Upper lobe of right lung (tissue), 1 donor: ENCODE measurements around the gene CPD. TPM values are rescaled to one million over a fixed set of nuclear protein-coding genes. Genes with fewer than 3 reads are reported as not detected.

Source experiments
- ATAC-seq: fragments of 200-7000 bp; cut with Tn5 transposase; one replicate; pipeline ENCODE4 v1.9.1; 2020; ENCODE audit warnings: mild to moderate bottlenecking, moderate library complexity
- DNase-seq: peaks from one replicate; pipeline ENCODE4 v3.0.0-alpha.2; 2020
- H3K27ac ChIP-seq: fragments of 200-600 bp; one replicate; pipeline ENCODE4 v1.8.0; 2022
- H3K27me3 ChIP-seq: fragments of 200-600 bp; one replicate; pipeline ENCODE4 v1.8.0; 2022; ENCODE audit warnings: mild to moderate bottlenecking
- H3K36me3 ChIP-seq: fragments of 200-600 bp; one replicate; pipeline ENCODE4 v1.8.0; 2022
- H3K4me1 ChIP-seq: fragments of 200-600 bp; one replicate; pipeline ENCODE4 v1.8.0; 2022
- H3K4me3 ChIP-seq: fragments of 200-600 bp; one replicate; pipeline ENCODE4 v1.8.0; 2022; ENCODE audit warnings: mild to moderate bottlenecking
- H3K9me3 ChIP-seq: fragments of 200-600 bp; one replicate; pipeline ENCODE4 v1.8.0; 2022
- CTCF ChIP-seq: fragments of 200-600 bp; IDR thresholded peaks from one replicate; pipeline ENCODE4 v1.8.0; 2022; ENCODE audit warnings: antibody characterized with exemption
- intact Hi-C: fragments of 100-400 bp; cut with DNase I; formaldehyde crosslinking; loops from one replicate; pipeline ENCODE4 v1.11.0; 2022
- total RNA-seq: library from RNA; stranded (reverse); fragmentation: NEBNext Ultra II Directional; extraction: Animal tissue kit (Norgen Biotek cat#: 25700); gene quantifications from one replicate; pipeline ENCODE4 v1.2.1, GENCODE V29; 2021
- donor health status: DM: no; HTN: yes; CAD: no; lungs with severe emphysema.

Gene CPD
- total RNA-seq, 1 donor from 2014 or later = 75.3 TPM

GRCh38 chr17:30506481-30506880 is 127.8 kb downstream of the CPD start:
- Histone ChIP-seq H3K27me3 (no peaks in the 10 kb centered on the region), H3K27ac (no peak overlapping the region), H3K36me3 (peaks cover 50% of the 10 kb centered on the region), H3K4me3 (no peak overlapping the region), H3K4me1 (no peaks in the 10 kb centered on the region), H3K9me3 (no peaks in the 10 kb centered on the region)
- ATAC-seq = no peak
- DNase-seq = no peak
- intact Hi-C loops = no loop called here
- no peak for TF ChIP-seq CTCF

GRCh38 chr17:30513346-30513745 is 134.6 kb downstream of the CPD start:
- no peak for TF ChIP-seq CTCF
- intact Hi-C loops = no loop called here
- DNase-seq = no peak
- H3K36me3 ChIP-seq = peaks cover 49% of the 10 kb centered on the region
- no peak overlapping the region for H3K27ac ChIP-seq
- H3K9me3 ChIP-seq = no peaks in the 10 kb centered on the region
- no peak for ATAC-seq
- H3K4me1 ChIP-seq = no peaks in the 10 kb centered on the region
- H3K27me3 ChIP-seq = no peaks in the 10 kb centered on the region
- H3K4me3 ChIP-seq = no peak overlapping the region

GRCh38 chr17:30514895-30515596 is 136.3 kb downstream of the CPD start:
- H3K9me3 ChIP-seq = no peaks in the 10 kb centered on the region
- DNase-seq (no peak), ATAC-seq (no peak)
- no peaks in the 10 kb centered on the region for H3K4me1 ChIP-seq
- no peak for TF ChIP-seq CTCF
- no peak overlapping the region for H3K4me3 ChIP-seq
- H3K27me3 ChIP-seq = no peaks in the 10 kb centered on the region
- H3K27ac ChIP-seq = no peak overlapping the region
- peaks cover 50% of the 10 kb centered on the region for H3K36me3 ChIP-seq
- intact Hi-C loops = no loop called here

GRCh38 chr17:30517786-30518185 is 139.1 kb downstream of the CPD start:
- Histone ChIP-seq H3K36me3 (peaks cover 65% of the 10 kb centered on the region), H3K27me3 (no peaks in the 10 kb centered on the region), H3K9me3 (no peaks in the 10 kb centered on the region), H3K4me1 (no peaks in the 10 kb centered on the region), H3K4me3 (no peak overlapping the region), H3K27ac (no peak overlapping the region)
- DNase-seq = no peak
- ATAC-seq = no peak
- no peak for TF ChIP-seq CTCF
- intact Hi-C loops = no loop called here

GRCh38 chr17:30519166-30519565 is 140.4 kb downstream of the CPD start:
- Histone ChIP-seq H3K4me3 (no peak overlapping the region), H3K27ac (no peak overlapping the region), H3K4me1 (no peaks in the 10 kb centered on the region), H3K27me3 (no peaks in the 10 kb centered on the region), H3K9me3 (no peaks in the 10 kb centered on the region), H3K36me3 (peaks cover 53% of the 10 kb centered on the region)
- intact Hi-C loops = no loop called here
- ATAC-seq = no peak
- TF ChIP-seq CTCF = no peak
- DNase-seq = no peak

Other genes with a start within 250 kb of the CPD start
- gene SLC6A4, start 143.2 kb upstream of the CPD start, total RNA-seq = 72.9 TPM
- 26.0 TPM for gene BLMH, start 87.0 kb upstream of the CPD start, total RNA-seq
- not detected for gene TMIGD1, start 44.9 kb upstream of the CPD start, total RNA-seq
- gene GOSR1, start 98.5 kb downstream of the CPD start, total RNA-seq = 48.9 TPM